GM12892 (cell line): Measurements from ENCODE around the gene ADAMTS2.

ENCODE experiments used
- POLR2A ChIP-seq: IDR thresholded peaks from 2 replicates; pipeline ENCODE4 v1.6.1; 2011; ENCODE audit warnings: low read depth, low read length, control low read depth
- POLR2AphosphoS5 ChIP-seq: IDR thresholded peaks from 2 replicates; pipeline ENCODE4 v1.6.1; 2011; ENCODE audit warnings: low read depth, low read length, control low read depth

DNA sequence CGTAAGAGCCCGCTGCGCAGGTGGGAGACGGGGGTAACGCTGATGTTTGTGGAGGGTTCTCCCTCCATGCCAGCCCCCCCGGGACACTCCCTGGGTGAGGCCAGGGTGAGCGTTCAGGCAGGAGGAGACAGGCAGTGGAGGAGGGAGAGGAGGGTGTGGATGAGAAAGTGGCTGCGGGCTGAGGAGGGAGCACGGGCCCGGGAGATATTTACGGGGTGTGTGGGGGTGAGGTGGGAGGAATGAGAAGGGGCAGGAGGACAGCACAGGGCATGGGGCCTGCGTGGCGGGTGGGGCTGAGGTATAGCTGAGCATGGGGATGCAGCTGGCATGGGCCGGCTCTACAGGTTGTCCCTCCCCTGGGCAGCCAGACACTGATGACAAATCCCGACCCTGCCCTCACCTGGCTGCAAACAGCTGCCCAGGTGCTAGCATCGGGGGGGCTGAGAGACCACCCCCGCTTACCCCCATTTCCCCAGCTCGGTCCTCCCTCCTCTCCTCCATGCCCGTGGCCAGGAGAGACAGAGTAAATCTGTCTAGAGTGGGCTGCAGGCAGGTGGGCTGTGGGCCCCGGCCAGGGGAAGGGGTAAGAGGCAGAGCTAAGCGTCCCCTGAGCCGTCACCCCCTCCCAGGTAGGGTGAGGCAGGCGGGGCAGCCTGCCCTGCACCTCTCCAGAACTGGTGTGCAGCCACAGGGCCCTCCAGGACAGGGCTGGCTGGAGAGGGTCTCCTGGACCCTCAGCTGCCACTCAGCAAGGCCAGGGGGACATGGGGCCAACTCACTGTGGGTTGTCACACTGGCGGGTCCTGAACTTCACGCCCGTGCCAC, 205.9 kb downstream of the ADAMTS2 start:
- TF ChIP-seq POLR2AphosphoS5 (no peak), POLR2A (no peak)
